Measurements from ENCODE around the gene SMAD6.

SMAD6 gene

DNA sequence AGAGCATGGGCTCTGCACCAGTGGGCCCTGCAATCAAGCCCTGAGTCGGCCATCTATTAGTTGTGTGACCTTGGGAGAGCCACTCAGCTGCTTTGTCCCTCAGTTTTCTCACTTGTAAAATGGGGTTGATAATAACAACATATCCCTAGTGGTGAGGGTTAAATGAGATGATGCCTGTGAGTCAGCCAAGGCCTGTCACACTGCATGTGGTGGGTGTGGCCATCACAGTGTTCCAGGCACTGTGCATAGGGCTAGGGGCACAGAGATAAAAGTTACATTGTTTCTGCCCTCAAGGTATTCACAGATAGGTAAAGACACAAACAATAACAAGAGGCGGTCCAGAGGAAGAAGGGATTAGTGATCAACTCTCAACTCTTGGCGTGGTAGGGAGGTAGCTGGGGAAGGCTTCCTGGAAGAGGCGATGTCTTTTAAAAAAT lies 19.5 kb downstream of the SMAD6 start:
- H3K4me3 ChIP-seq (ENCODE audit: low read depth, low read length): no peak overlapping the region
- no peak for TF ChIP-seq CTCF (IDR thresholded peaks at IDR 0.05; ENCODE audit: low read depth, low read length, missing control alignments)
- DNase-seq (ENCODE audit: low read depth): no peak

- no peak for DNase-seq (ENCODE audit: low read depth)
- no peak for TF ChIP-seq CTCF (IDR thresholded peaks at IDR 0.05; ENCODE audit: low read depth, low read length, missing control alignments)
Measured at GRCh38 chr15:66721954-66722353, 19.9 kb downstream of the SMAD6 start.

GRCh38 chr15:66722757-66723540 lies 20.9 kb downstream of the SMAD6 start:
- no peak overlapping the region for H3K4me3 ChIP-seq (ENCODE audit: low read depth, low read length)
- no peak for DNase-seq (ENCODE audit: low read depth)
- TF ChIP-seq CTCF (IDR thresholded peaks at IDR 0.05; ENCODE audit: low read depth, low read length, missing control alignments): no peak

More at GRCh38 chr15:66721954-66722353, 19.9 kb downstream of the SMAD6 start:
- no peak overlapping the region for H3K4me3 ChIP-seq (ENCODE audit: low read depth, low read length)

GRCh38 chr15:66723826-66724731 lies 22.0 kb downstream of the SMAD6 start:
- no peak for TF ChIP-seq CTCF (IDR thresholded peaks at IDR 0.05; ENCODE audit: low read depth, low read length, missing control alignments)
- DNase-seq (ENCODE audit: low read depth): no peak
- no peak overlapping the region for H3K4me3 ChIP-seq (ENCODE audit: low read depth, low read length)

DNA sequence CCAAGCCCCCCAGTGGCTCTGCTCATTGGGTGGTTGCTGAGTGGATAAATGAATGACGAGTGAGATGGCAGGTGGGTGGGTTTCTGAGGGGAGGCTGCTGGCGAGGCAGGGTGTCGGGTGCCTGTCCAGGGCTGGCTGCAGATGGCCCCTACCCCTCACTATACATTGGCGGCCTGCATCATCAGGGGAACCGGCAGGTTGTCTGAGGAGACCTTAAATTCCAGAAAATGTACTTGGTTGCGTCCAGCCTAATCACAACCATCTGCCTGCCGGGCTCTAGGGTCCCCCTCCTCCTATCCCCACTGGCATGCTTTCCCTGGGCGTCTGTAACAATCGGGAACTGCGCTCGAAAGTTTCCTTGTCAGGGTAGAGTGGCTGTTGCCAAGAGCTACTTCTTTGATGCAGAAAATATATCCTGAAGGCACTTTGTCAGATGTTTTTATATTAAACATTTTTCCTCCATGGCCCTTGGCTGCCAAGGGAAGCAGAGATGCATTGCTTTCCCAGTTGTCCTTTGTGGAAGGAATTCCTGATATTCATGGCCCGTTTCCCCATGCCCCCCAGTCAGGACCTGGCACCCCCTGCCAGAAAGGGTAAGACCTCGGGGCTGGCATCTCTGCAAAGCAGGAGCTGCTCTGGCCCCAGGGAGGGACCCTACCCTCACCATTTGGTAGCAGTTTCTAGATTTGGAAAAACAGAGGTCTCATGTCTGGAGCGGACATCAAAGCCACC lies 22.9 kb downstream of the SMAD6 start:
- no peak overlapping the region for H3K4me3 ChIP-seq (ENCODE audit: low read depth, low read length)
- DNase-seq (ENCODE audit: low read depth): no peak

More for the DNA sequence above, 22.9 kb downstream of the SMAD6 start:
- TF ChIP-seq CTCF (IDR thresholded peaks at IDR 0.05; ENCODE audit: low read depth, low read length, missing control alignments): no peak
